HG03460 (cell line): ENCODE results near the gene RAB40C.

Experiments used
- ATAC-seq: cut with Tn5 transposase; IDR thresholded peaks from one replicate; pipeline ENCODE4 v1.9.1; 2021; ENCODE audit not compliant: unreplicated experiment

Gene RAB40C

DNA sequence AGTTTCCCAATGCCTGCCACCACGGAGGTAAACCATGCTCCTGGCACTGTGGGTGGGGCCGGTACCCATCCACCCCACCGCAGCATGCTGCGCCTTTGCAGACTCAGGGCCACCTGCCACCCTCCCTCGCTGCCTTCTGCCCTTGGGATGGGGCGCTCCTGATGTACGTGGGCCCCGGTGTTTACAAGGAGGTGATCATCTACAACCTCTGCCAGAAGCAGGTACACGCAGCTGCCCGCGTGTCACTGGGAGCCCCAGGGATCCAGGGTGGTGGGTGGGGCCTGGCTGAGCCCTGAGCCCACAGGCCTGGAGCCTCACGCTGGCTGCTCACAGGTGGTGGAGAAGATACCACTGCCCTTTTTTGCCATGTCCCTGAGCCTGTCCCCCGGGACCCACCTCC, 76.7 kb downstream of the RAB40C start:
- ATAC-seq, result no peak

DNA sequence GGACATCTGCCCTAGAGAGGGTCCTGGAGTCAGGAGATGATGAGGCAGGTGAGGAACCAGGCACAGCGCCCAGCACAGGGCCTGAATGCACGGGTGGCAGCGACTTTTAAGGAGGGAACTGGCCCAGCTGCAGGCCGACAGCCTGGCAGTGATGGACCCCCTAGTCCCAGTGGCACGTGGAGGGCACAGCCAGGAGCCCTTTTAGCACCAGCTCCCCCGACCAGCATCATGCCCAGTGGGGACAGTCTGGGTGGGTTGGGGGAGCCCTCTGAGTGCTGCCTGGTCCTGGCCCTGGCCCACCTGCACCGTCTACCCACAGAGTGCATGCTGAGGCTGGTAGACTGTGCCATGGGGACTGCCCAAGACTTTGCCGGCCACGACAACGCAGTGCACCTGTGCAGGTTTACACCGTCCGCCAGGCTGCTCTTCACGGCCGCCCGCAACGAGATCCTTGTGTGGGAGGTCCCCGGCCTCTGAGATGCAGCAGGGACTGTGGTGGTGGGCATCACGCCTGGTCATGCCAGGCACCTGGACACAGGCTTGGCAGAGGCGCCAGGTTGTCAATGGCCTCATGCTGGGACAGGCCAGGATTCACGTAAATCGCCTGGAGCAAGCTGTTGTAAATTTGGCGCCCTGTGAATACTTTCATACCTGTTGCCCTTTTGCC, 77.4 kb downstream of the RAB40C start:
- no peak for ATAC-seq

DNA sequence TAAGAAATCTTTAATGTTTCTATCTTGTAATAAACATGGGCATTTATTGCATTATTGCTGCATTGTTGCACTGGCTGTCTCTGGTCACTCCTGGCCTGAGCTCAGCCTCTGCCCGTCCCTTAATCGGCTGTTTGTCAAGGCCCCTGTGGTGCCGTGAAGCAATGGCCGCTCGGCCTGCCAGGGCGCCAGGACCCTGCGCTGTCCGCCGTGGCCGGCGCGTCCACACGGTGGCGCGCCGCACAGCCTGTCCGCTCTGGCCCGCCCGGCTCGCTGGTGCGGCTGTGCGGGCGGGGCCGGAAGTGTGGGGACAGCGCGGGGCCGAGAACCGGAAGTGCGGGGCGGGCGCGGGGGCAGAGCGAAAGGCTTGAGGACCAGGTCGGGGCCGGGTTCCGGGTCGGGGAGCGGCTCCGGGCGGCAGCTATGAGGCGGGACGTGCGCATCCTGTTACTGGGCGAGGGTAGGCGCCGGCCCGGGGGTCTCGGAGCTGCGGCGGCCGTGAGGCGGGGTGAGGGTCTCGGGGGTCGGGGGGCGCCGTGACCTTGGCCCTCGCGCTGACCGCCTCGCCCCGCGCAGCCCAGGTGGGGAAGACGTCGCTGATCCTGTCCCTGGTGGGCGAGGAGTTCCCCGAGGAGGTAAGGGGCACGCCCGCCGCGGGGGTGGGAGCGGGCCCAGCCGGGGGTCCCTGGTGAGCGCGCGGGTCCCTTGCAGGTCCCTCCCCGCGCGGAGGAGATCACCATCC, 78.1 kb downstream of the RAB40C start, which contains the start of gene RHOT2:
RHOT2 (plus strand) TSS at position 353 of the 739 bp plus-strand sequence; CDS start at position 421, 68 bp downstream.
- peak; percentile 83 for ATAC-seq

DNA sequence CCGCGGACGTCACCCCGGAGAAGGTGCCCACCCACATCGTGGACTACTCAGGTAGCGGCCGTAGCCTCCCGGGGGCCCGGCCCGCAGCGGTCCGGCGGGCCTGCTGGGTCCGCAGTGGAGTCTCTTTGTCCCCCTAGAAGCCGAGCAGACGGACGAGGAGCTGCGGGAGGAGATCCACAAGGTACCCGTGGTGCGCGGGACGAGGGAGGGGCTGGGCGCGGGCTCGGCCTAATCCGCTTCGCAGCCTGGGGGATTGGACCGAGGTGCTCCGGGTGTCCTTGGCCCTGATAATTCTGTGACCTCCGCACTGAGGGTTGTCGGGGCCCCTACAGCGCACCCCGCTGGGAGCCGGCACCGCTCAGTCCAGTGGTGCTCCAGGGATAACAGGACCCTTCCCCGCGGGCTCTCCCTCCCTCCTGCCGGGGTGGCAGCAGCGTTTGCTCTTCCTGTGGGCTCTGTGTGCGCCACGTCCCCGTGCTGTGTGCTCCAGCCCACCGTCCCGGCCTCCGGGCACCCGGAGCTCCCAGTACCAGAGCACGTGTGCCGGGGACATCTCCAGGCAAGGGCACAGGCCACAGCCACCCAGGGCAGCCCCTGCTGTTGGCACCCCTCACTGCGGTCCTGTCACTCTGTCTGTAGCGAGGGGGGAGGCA, 78.8 kb downstream of the RAB40C start:
- no peak for ATAC-seq

DNA sequence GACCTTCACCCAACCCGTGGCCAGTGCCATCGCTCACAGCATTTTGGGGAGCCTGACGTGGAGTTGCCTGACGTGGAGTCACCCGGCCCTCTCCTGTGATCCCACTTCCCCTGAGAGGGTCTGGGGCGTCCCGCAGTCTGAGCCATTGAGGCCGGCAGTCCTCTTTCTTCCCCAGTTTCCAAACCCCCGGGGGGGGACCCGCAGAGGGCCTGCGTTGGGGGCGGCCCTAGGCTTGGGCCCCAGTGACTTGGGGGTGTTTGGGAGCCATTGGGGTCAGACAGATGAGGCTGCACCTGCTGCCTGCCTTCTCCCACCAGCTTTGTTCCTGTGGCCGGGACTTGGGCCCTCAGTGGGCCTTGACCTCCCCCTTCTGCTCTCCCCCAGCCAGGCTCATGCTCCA, 79.8 kb downstream of the RAB40C start:
- ATAC-seq, result no peak

DNA sequence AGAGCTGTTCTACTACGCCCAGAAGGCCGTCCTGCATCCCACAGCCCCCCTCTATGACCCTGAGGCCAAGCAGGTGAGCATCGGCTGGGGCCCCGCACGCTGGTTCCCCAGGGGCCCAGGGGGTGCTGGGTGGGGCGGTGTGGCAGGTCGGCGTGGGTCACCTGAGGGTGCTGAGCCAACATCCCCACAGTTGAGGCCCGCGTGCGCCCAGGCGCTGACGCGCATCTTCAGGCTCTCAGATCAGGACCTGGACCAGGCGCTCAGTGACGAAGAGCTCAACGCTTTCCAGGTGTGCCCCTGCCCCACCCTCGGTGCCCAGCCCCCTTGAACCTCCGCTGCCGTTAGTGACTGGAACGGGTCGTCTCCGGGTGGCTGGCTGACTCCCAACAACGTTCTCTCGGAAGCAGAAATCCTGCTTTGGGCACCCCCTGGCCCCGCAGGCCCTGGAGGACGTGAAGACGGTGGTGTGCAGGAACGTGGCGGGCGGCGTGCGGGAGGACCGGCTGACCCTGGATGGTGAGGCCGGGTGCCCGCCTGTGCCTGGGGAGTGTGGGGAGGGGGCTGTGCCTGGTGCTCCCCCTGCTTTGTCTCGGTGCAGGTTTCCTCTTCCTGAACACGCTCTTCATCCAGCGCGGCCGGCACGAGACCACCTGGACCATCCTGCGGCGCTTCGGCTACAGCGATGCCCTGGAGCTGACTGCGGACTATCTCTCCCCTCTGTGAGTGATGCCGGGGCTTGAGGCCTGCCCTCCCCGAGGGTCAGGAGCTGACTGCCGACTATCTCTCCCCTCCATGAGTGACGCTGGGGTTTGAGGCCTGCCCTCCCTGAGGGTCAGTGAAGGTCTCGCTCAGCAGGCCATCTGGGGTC, 80.9 kb downstream of the RAB40C start:
- no peak for ATAC-seq

DNA sequence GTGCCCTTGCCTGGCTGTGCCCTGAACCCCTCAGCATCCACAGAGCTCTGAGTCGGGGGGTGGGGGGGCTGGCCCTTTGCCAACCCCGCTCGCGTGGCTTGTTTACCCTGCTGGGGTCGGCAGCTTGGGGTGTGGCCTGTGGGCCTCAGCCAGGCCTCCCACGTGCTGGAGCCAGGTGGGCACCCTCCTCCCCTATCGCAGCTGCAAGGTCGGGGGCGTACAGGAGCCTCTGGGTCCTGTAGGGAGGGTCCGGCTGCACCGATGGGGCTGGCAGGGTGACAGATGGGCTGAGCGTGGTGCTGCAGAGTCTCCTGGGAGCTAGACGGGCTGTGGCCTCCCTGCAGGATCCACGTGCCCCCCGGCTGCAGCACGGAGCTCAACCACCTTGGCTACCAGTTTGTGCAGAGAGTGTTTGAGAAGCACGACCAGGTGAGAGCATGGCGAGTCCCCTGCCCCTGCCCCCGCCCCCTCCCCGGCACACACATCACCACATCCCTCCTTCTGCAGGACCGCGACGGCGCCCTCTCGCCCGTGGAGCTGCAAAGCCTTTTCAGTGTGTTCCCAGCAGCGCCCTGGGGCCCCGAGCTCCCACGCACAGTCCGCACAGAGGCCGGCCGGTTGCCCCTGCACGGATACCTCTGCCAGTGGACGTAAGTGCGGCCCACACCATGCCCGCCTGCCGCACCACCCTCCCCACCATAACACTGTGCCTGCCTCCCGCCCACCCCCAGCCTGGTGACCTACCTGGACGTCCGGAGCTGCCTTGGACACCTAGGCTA, 81.7 kb downstream of the RAB40C start:
- ATAC-seq, result no peak

DNA sequence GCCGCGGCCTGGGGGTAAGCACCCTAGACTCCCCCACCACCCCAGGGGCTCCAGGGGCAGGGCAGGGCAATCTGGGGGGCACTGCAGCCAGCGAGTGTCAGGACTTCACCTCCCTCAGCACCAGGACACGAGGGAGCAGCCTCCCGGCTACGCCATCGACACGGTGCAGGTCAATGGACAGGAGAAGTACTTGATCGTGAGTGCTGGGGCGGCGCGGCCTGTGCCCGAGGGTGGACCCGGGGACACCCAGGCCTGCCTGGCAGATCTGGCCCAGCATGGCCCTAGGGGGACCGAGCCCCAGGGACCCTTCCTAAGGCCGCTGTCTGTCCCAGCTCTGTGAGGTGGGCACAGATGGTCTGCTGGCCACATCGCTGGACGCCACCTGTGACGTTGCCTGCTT, 82.5 kb downstream of the RAB40C start:
- no peak for ATAC-seq

DNA sequence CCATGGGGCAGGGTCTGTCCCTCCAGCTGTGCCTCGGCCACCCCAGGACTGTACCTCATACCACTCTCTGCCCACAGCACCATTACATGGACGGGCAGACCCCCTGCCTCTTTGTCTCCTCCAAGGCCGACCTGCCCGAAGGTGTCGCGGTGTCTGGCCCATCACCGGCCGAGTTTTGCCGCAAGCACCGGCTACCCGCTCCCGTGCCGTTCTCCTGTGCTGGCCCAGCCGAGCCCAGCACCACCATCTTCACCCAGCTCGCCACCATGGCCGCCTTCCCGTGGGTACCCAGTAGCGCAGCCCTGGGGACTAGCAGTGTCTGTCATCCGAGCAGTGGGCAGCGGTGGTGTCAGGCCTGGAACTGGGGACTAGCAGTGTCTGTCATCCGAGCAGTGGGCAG, 83.0 kb downstream of the RAB40C start:
- ATAC-seq, result no peak

DNA sequence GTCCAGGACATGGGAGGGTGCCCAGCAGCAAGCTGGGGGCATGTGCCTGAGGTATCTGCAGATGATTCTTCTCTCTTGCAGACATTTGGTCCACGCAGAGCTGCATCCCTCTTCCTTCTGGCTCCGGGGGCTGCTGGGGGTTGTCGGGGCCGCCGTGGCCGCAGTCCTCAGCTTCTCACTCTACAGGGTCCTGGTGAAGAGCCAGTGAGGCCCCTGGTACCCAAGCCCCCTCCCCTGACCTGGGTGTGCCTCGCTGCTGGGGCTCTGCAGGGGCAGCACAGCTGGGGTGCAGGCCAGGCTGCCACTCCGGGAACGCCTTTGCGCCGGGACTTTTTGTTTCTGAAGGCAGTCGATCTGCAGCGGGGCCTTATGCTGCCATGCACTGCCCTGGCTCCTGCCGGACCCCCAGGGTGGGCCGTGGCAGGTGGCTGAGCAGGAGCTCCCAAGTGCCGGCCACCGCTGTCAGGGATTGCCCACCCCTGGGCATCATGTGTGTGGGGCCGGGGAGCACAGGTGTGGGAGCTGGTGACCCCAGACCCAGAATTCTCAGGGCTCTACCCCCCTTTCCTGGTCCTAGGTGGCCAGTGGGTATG, 83.6 kb downstream of the RAB40C start:
- no peak for ATAC-seq

DNA sequence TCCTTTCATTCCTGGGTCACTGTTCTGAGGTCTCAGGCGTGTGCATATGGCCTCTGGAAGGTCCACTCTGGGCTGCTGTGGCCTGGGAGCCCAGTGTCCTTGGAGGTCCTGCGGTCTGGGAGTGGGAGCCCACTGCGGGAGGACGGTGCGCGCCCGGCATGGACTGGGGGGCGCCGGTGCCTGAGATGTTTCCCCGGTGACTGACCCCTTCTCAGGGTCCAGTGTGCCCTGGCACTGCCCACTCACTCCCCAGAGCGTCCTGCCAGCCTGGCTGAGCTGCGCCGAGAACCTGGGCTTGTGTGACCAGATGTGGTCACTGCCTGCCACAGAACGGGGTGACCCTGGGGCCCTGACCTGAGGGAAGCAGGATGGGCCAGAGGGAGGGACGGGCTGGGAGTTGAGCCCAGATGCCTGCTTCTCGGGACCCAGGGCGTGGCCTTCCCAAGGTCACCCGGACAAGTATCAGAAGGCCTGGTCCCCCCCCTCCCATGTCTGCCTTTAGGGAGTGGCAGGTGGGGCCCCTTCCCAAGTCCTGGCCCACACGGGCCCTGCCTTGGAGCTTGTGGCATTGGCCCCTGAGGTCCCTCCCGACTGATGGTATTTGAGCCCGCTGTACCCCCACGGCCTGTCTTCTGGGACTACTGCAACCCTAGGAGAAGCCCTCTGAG, 84.5 kb downstream of the RAB40C start:
- ATAC-seq, result no peak

DNA sequence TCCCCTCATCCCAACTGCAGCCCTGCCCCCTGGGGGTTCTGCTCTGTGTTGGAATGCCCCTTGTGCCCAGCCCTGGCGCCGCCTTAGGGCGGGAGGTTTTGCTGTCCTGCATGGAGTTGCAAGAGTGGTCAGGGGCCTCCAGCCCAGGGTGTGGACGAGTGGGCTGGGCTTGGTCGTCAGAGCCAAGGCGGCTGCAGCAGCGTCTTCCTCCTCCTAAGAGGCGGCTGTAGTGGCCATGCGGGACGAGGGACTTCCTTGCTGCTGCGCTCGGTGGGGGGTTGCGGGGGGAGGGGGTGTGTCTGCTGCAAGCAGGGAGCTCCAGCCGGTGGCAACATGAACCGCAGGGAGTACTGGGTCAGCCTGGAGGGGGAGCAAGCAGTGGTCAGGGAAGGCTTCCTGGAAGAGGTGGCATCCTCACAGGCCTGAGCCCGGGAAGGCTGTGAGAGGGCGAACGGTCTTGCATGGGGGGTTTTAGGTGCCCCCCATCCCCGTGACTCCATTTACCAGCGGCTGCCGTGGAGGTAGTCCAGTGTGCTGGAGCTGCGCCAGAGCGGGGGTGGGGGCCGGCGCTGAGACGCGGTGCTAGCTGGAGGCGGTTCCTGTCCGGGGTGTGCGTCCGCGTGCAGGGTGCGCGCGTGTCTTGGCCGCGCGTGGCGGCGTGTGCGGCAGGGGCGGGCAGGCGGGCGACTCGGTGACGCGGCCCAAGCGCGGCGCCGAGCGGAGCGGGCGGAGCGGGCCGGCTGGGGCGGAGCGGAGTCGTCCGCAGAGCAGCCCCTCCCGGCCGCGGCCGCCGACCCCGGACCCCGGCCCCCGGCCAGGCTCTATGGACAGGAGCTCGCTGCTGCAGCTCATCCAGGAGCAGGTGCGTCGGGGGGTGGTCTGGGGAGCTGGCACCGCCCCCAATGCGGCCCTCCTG, 85.4 kb downstream of the RAB40C start, which contains the start of gene RHBDL1:
RHBDL1 (plus strand) TSS at position 704 of the 916 bp plus-strand sequence; CDS start at position 824, 120 bp downstream.
- ATAC-seq, result no peak

DNA sequence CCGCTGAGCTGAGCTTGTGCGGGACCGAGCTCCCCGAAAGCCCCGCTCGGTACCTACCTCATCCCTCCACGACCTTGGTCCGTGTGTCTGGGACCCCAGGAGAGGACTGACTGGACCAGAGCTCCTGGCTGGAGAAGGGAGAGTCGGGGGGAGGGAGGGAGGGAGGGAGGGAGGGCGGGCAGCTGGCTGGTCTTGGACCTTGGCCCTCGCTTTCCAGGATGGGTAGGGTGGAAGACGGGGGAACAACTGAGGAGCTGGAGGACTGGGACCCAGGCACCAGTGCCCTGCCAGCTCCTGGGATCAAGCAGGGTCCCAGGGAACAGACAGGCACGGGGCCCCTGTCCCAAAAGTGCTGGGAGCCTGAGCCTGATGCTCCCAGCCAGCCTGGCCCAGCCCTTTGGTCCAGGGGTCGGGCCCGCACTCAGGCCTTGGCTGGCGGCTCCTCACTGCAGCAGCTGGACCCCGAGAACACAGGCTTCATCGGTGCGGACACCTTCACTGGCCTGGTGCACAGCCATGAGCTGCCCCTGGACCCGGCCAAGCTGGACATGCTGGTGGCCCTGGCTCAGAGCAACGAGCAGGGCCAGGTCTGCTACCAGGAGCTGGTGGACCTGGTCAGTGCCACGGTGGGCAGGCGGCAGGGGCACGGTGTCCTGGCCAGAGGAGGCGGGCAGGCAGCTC, 86.2 kb downstream of the RAB40C start:
- ATAC-seq, result no peak

DNA sequence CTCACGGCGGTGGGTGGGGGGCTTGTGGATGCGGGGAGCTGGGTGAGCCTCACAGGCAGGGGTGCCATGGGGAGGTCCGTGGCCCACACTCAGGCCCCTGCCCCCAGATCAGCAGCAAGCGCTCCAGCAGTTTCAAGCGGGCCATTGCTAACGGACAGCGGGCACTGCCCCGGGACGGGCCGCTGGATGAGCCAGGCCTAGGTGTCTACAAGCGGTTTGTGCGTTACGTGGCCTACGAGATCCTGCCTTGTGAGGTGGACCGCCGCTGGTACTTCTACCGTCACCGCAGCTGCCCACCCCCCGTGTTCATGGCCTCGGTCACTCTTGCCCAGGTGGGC, 86.7 kb downstream of the RAB40C start:
- no peak for ATAC-seq

DNA sequence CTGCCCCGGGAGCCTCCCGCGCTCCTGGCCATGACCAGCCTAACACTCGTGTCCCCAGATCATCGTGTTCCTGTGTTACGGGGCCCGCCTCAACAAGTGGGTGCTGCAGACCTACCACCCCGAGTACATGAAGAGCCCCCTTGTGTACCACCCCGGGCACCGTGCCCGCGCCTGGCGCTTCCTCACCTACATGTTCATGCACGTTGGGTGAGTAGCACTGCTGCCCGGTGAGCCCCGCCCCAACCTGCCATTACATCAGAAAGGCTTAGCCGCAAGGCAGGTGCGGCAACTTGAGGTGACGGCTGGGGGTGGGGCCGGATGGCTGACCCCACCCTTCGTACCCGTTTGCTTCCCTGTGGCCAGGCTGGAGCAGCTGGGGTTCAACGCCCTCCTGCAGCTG, 87.0 kb downstream of the RAB40C start:
- no peak for ATAC-seq

DNA sequence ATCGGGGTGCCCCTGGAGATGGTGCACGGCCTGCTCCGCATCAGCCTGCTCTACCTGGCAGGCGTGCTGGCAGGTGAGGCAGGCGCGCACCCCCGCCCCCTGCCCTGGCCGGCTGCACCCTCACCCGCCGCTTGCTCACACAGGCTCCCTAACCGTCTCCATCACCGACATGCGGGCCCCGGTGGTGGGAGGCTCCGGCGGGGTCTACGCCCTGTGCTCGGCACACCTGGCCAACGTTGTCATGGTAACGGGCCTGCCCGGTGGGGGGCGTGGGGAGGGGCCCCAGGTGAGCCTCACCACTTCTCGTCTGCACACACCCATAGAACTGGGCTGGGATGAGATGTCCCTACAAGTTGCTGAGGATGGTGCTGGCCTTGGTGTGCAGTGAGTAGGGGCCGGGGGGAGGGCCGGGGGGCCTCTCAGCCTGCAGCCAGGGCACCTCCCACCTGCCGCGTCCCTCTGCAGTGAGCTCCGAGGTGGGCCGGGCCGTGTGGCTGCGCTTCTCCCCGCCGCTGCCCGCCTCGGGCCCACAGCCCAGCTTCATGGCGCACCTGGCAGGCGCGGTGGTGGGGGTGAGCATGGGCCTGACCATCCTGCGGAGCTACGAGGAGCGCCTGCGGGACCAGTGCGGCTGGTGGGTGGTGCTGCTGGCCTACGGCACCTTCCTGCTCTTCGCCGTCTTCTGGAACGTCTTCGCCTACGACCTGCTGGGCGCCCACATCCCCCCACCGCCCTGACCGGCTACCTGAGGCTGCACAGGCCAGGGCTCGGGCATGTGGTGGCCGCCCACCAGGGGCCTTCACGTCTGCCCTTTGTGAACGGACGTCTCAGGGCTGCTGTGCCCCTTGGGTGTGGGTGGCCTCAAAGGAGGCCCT, 87.7 kb downstream of the RAB40C start:
- no peak for ATAC-seq
